GM19438 (cell line): ENCODE measurements around the gene TNK2.
"Not testable (repeated sequence)": the region's sequence is repeated elsewhere in the genome, so short reads cannot be mapped to it uniquely, and the experiment has no call there.

ENCODE experiments used
- ATAC-seq: cut with Tn5 transposase; IDR thresholded peaks from one replicate; pipeline ENCODE4 v1.9.1; 2021; ENCODE audit warnings: low read depth; ENCODE audit not compliant: unreplicated experiment

TNK2 gene

GRCh38 chr3:195872097-195872496 lies 36.3 kb downstream of the TNK2 start:
- no peak for ATAC-seq

GRCh38 chr3:195871686-195872085 lies 36.7 kb downstream of the TNK2 start:
- not testable (repeated sequence) for ATAC-seq

GRCh38 chr3:195870937-195871336 lies 37.4 kb downstream of the TNK2 start:
- ATAC-seq: no peak

- ATAC-seq: no peak
Measured at GRCh38 chr3:195870442-195870841, 37.9 kb downstream of the TNK2 start.

- ATAC-seq: no peak
Measured at GRCh38 chr3:195869413-195870001, 38.8 kb downstream of the TNK2 start.

- ATAC-seq: no peak
Measured at GRCh38 chr3:195868866-195869412, 39.4 kb downstream of the TNK2 start.

GRCh38 chr3:195868336-195868865 lies 40.0 kb downstream of the TNK2 start:
- ATAC-seq: no peak

- ATAC-seq: no peak
Measured at GRCh38 chr3:195867631-195868335, 40.6 kb downstream of the TNK2 start.

- no peak for ATAC-seq
Measured at GRCh38 chr3:195866686-195867511, 41.5 kb downstream of the TNK2 start.

GRCh38 chr3:195865752-195866151 lies 42.6 kb downstream of the TNK2 start:
- no peak for ATAC-seq

- ATAC-seq: no peak
Measured at GRCh38 chr3:195863121-195864061, 45.0 kb downstream of the TNK2 start.

GRCh38 chr3:195862318-195862717 lies 46.0 kb downstream of the TNK2 start:
- not testable (repeated sequence) for ATAC-seq

- no peak for ATAC-seq
Measured at GRCh38 chr3:195860456-195860855, 47.9 kb downstream of the TNK2 start.

GRCh38 chr3:195859846-195860411 lies 48.4 kb downstream of the TNK2 start:
- no peak for ATAC-seq

GRCh38 chr3:195859061-195859845 lies 49.1 kb downstream of the TNK2 start:
- ATAC-seq: no peak

- no peak for ATAC-seq
Measured at GRCh38 chr3:195856410-195857084, 51.8 kb downstream of the TNK2 start.

GRCh38 chr3:195855471-195856409 lies 52.6 kb downstream of the TNK2 start:
- no peak for ATAC-seq
